Activated CD4-positive, CD25-positive, alpha-beta regulatory T cell treated with anti-CD3 and anti-CD28 coated beads, Interleukin-2, amount 50 U/mL, for 16 hours (primary cell): Measurements from ENCODE around the gene AUTS2.
"Not testable (repeated sequence)": the region's sequence is repeated elsewhere in the genome, so short reads cannot be mapped to it uniquely, and the experiment has no call there.

ENCODE experiments used
- DNase-seq: peaks from one replicate; pipeline ENCODE4 v3.0.0-alpha.2; 2020; ENCODE audit warnings: low read depth, low spot score

The AUTS2 gene

GRCh38 chr7:69757981-69758430, 159.7 kb downstream of the AUTS2 start:
- DNase-seq: no peak

DNA sequence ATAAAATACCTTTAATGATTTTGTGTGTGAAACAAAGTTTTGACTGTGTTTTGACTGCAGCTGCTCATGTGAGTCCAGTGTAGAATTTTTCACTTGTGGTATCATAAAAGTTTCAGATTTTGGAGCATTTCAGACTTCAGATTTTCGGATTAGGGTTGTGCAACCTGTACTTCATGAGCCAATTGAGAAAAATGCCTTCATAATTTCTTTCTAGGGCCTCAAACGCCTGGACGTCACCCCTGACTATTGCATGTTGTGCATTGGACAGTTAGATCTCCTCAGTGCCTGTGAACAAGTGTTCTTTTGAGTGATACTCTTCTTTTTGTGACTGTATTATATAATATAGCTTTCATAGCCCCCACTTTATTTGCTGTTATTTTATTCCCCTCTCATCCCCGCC, 161.1 kb downstream of the AUTS2 start:
- no peak for DNase-seq

- no peak for DNase-seq
These were observed 163.1 kb downstream of the AUTS2 start for GRCh38 chr7:69761290-69761922.

GRCh38 chr7:69762821-69763352, 164.6 kb downstream of the AUTS2 start:
- no peak for DNase-seq

DNA sequence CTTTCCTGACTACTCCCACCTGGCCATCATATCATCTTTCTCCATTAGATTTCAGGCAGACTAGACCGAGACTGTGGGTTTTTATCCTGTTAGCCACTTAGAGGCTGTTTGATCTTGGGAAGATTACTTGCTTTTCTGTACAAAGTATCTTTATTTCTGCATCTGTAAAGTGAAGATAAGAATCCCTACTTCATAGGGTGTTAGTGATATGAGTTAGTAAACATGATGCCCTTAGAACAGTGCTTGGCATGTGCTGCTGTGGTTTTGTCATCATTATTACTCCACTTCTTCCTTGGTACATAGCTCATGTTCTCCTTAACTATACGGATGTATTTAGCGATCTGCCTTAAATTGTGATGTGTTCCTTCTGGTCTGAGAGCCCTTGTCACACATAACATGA, 165.2 kb downstream of the AUTS2 start:
- DNase-seq: no peak

- no peak for DNase-seq
These were observed 165.9 kb downstream of the AUTS2 start for GRCh38 chr7:69764147-69764546.

- DNase-seq: no peak
These were observed 166.4 kb downstream of the AUTS2 start for GRCh38 chr7:69764681-69765080.

GRCh38 chr7:69765879-69766278, 167.6 kb downstream of the AUTS2 start:
- DNase-seq: no peak

DNA sequence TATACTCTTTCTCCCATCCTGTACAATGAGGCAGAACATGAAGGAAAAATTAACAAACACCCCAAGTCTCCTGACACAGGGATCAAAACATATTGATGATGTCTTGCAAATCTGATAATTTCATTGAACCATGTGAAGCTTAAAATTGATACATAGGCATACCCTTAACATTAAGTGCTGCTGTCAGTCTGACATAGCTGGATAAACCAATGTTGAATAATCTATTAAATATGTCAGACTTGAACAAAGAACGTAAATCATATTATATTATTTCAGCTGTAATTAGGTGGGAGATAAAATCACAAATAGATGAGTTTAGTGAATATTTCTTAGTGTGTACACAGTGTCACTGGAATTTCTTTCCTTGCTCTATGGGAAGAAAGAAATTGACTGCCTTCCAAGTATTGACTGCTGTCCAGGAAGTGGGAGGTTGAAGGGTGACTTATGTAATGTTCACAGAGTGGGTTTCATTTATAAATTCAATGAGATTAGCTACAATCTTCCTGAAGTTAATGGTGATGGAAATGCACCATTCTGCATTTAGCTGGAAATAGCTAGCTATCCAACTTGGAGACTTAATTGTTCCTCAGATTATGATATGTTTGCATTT, 170.8 kb downstream of the AUTS2 start:
- DNase-seq: no peak

DNA sequence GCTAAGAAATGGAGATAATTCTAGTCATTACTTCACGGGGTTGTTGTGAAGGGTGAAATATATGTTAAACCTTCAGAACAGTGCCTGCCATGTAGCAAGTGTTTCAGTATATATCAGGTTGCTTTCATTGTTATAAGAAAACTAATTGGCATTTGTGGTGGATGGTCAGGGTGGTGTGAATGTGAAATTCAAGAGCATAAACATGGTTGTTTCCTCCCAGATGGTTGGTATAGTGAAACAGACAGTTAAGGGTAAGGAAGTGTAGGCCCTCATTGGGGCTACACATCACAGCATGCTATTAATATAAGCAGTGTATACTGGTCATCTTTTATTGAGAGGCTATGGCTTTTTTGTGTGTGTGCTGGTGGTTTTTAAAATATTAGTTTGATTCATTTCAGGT, 171.6 kb downstream of the AUTS2 start:
- DNase-seq: no peak

GRCh38 chr7:69770613-69771012, 172.3 kb downstream of the AUTS2 start:
- no peak for DNase-seq

DNA sequence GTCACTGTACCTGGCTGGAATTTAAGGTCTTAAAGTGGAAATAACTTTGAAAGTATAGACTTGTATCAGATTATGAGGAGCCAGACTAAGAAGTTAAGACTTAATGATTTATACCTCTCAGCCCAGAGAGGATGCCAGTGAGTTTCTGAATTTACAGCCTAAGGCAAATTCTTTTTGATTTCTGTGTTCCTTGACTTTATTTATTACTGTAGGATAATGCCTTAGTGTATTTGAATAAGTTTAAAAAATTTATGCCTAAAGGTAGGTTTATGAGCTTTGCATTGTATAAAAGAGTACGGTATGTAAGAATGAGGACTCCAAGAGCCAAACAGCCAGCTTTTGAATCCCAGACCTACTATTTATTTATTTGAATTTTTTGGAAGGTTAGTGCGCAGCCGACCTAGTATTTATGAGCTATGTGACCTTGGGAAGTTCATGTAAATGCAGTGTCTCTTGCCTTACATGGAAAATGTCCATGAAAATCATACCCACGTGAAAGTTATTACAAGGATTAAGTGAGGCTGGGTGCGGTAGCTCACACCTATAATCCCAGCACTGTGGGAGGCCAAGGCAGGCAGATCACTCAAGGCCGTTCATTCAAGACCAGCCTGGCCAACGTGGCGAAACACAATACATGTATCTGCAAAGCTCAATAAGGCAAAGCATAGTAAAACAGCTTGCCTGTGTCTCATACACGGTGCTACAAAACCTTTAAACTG, 174.6 kb downstream of the AUTS2 start:
- DNase-seq: no peak

- no peak for DNase-seq
These were observed 175.4 kb downstream of the AUTS2 start for GRCh38 chr7:69773535-69774225.

DNA sequence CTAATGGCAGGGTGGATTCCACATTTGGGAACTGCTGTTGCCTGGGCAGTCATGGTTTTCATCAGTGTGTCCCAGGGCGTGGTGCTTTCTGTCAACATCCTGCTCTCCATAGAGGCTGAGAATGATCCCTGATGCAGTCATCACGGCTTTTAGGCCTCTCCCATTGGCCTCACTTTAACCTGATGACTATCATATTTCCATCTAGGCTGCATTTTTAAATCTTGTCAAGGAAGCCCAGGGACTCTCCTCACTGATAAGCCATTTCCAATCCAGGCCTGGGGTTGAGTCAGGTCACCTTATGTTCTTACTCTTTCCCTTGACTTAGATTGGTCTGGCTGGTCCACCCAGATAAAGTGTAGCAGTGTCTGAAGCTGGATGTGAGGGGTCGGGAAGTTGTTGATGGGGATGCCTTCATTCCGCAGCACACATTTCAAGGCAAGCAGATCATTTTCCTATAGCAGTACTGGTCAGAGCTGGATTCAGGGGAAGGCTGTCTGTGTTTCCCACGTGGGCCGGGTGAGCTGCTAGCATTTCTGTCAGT, 177.0 kb downstream of the AUTS2 start:
- DNase-seq: no peak

- no peak for DNase-seq
These were observed 178.3 kb downstream of the AUTS2 start for GRCh38 chr7:69776611-69777010.

DNA sequence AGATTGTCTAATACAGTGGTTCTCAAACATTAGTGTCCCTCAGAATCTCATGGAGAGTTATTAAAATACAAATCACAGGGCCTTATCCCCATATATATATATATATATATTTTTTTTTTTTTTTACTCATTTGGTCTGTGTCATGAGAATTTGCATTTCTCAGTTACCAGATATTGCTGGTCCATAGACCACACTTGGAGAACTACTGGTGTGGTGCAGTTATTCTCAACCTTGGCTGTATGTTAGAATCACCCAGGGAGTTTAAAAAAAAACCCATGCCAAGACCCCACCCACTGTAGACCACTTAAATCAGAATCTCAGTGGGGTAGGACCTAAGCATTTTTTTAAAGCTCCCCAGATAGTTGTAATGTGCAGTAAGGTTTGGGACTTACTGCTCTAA, 179.9 kb downstream of the AUTS2 start:
- DNase-seq: no peak

- DNase-seq: no peak
These were observed 182.1 kb downstream of the AUTS2 start for GRCh38 chr7:69780379-69780778.

- no peak for DNase-seq
These were observed 183.2 kb downstream of the AUTS2 start for GRCh38 chr7:69781412-69781846.

DNA sequence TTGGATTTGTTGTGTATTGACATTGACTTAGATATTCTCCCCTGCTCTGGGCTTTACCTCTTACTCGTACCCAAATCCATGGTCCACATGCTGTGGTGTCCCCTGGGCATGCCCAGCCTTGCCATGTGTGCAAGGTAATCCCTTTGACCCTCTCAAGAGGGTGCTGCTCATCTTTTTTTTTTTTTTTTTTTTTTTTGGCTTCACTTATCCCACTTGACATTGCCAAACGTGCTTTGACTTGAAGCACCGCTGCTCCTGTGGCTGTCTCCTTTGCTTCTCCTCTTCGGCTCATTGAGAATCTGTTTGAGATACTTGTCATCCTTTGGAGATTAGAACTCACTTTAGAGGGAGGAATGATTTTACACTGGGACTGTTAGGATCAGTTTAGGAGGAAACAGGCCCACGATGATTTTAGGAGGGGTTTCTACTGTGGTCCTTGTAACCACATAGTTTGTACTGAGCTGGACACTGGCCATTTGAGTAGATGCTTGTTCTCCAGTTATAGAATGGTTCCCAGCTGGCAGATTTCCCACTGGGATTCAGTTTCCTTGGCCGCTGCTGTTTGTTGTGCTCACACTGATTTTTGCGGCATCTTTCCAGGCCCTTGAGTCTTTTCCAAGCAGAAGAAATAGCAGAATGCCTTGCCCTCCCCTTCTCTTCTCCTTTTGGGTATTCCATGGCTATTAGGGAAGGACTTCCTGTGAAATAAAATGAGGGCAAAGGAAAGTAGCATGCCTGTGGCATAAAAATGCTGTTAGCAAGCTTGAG, 184.8 kb downstream of the AUTS2 start:
- no peak for DNase-seq

DNA sequence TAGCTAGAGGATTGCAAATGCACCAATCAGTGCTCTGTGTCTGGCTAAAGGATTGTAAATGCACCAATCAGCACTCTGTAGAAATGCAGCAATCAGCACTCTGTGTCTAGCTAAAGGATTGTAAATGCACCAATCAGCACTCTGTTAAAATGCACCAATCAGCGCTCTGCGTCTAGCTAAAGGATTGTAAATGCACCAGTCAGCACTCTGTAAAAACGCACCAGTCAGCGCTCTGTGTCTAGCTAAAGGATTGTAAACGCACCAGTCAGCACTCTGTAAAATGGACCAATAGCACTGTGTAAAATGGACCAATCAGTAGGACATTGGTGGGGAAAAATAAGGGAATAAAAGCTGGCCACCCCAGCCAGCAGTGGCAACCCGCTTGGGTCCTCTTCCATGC, 187.9 kb downstream of the AUTS2 start:
- DNase-seq: not testable (repeated sequence)
